ENCODE data around the gene ANAPC2.

ANAPC2 gene

GRCh38 chr9:137172901-137173795, 15.2 kb downstream of the ANAPC2 start:
- no peak for DNase-seq

DNA sequence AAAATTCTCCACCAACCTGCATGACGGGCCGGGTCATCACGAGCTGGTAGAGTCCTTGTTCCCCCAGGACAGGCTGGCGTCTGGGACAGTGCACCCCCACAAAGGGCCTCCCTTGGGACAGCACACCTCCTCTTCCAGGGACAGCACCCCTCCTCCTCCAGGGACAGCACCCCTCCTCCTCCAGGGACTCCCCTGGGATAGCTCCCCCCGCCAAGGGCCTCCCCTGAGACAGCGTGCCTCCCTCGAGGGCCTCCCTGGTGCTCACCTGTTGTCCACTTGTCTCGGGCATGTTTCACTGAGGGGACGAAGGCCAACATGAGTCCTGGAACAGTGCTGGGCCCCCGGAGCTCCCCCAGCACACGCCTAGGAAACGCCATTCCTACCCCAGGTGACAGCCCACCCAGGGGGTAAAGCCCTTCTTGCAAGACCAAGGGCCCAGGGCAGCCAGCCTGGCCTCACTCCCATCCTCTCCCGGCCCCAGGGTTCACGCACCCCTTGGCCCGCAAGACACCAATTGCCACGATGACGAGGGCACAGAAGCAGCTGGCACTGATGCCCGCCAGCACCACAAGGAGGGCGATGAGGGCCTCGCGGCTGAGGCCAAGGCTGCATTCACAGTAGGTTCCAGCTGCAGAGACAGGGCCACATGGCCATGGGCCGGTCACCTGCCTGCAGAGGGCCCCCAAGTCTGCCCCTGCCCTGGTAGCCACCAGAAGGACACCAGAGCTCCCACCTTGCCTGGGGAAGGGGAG, 17.0 kb downstream of the ANAPC2 start:
- DNase-seq, result no peak

DNA sequence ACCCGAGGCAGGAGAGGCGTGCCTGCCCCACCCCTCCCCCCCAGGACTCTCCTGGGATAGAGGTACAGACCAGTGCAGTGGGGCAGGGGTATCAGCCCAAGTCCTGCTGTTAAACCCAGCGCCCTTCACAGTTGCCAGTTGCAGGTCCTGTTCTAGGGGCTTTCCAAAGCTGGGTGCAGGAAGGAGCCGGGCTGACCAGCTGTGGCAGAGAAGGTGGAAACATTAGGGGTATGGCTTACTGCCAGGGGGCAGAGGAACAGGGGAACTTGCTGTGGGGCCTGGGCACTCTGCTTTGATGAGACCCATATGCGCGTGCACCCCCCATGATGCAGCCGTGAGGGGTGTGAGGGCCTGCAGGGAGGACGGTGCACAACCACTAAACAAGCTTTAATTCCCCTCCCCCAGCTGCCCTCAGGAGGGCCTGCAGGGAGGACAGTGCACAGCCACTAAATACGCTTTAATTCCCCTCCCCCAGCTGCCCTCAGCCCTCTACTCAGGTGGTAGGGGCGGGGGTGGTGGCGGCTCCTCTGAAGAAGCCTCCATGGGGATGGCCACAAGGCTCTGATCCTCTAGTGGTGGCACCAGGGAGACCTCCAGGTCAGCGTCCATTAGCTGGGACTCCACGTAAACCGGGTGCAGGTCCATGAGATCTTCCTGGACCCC, 17.7 kb downstream of the ANAPC2 start:
- DNase-seq, result no peak

DNA sequence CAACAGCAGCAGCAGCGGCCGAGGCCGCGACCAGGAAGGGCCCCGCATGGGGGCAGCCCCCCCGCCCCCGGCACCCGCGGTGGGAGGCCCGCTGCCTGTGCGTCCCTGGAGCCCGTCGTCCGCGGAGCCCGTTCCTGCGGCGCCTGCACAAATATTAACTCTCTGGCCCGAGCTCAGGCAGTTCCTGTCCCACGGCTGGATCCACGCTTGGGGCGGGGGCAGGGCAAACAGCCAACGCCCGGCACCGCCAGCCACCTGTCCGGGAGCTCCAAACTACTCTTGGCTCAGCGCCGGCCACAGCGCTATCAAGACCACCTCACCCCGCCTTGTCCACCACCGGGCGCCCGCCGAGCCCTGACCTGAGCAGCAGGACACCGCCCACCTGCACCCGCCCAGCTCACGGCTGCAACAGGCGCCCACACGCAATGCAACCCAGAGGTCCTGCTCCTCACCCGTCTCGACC, 18.4 kb downstream of the ANAPC2 start, which contains the start of gene LRRC26:
Gene LRRC26 (minus strand): TSS at position 156 of the 463 bp plus-strand sequence. CDS start 108 bp downstream, at position 48.
- DNase-seq, result no peak

GRCh38 chr9:137168904-137169856, 19.2 kb downstream of the ANAPC2 start:
- no peak for DNase-seq

DNA sequence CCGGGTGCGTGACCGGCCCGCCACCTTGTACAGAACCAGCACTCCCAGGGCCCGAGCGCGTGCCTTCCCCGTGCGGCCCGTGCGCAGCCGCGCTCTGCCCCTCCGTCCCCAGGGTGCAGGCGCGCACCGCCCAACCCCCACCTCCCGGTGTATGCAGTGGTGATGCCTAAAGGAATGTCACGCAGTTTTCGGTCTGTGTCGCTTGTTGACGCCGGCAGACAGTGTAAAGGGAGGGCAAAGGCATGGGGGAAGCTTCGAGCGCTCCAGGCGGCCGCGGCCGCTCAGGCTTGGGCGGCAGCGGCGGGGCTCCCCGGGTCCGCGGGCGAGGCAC, 19.8 kb downstream of the ANAPC2 start:
- no peak for DNase-seq

DNA sequence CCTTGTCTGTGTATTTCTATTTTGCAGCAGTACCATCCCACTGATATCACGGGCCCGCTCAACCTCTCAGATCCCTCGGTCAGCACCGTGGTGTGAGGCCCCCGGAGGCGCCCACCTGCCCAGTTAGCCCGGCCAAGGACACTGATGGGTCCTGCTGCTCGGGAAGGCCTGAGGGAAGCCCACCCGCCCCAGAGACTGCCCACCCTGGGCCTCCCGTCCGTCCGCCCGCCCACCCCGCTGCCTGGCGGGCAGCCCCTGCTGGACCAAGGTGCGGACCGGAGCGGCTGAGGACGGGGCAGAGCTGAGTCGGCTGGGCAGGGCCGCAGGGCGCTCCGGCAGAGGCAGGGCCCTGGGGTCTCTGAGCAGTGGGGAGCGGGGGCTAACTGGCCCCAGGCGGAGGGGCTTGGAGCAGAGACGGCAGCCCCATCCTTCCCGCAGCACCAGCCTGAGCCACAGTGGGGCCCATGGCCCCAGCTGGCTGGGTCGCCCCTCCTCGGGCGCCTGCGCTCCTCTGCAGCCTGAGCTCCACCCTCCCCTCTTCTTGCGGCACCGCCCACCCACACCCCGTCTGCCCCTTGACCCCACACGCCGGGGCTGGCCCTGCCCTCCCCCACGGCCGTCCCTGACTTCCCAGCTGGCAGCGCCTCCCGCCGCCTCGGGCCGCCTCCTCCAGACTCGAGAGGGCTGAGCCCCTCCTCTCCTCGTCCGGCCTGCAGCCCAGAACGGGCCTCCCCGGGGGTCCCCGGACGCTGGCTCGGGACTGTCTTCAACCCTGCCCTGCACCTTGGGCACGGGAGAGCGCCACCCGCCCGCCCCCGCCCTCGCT, 20.4 kb downstream of the ANAPC2 start:
- DNase-seq, result no peak

DNA sequence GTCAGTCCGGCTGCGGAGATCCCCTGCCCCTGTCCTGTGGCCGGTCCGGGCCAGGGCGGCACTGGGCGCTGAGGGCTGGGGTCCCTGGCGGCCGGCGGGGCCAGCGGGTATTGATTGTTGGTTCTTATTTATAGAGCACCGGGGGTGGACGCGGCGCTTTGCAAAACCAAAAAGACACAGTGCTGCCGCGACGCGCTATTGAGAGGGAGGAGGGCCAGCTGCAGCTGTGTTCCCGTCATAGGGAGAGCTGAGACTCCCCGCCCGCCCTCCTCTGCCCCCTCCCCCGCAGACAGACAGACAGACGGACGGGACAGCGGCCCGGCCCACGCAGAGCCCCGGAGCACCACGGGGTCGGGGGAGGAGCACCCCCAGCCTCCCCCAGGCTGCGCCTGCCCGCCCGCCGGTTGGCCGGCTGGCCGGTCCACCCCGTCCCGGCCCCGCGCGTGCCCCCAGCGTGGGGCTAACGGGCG, 21.0 kb downstream of the ANAPC2 start:
- no peak for DNase-seq

DNA sequence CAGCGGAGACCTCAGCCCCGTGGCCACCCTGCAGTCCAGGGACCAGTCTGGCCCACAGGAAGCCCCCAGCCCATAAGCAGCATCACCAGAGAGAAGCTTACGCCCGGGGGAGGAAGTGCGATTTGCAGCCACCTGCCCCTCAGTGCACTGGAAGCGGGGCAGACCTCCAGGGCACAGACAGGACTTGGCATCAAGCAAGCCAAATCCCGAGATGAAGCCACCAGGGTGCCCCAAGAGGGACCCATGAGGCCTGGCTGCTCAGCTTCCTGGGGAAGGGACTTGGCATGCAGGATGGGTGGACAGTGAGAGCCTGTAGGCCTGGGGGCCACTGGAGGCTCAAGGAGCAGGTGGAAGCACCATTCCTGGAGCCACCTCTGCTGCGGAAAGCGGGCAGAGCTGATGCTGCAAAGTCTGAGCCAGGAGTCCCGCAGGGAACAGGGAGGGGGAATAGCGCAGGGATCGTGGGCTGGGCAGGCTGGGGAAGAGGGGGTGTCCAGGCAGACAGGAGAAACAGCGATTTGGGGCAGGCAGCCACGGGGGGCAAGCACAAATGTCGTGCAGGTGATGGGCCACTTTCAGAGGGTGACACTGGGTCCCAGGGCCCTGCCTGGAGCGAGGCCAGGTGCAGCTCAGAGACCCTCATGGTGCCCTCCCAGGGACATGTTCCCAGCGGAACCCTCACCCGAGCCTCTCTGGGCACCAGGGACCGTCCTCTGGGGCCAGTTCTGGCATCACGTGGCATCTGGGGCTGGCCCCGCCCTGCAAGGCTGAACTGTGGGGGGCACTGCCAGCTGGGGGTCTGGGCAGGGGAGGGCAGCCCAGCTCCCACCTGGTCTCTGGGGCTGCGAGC, 21.8 kb downstream of the ANAPC2 start:
- DNase-seq, result no peak

GRCh38 chr9:137165250-137165836, 23.0 kb downstream of the ANAPC2 start:
- no peak for DNase-seq

- DNase-seq, result no peak
These were observed 23.8 kb downstream of the ANAPC2 start for GRCh38 chr9:137164370-137165249.

DNA sequence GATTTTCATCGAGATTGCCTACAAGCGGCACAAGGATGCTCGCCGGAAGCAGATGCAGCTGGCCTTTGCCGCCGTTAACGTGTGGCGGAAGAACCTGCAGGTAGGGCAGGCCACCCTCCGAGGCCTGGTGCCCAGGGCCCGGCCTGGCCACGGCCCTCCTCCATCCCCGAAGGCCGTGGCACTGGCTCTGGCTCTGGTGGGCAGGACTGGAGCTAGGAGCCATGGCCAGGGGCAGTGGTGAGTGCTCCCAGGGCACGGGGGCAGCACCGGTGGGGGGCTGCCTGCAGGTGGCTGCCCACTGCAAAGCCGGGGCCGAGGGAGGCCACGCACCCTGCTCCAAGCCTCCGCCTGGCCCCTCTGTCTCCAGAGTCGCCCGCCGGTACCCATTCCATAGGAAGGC, 24.6 kb downstream of the ANAPC2 start:
- DNase-seq, result no peak

- no peak for DNase-seq
These were observed 25.0 kb downstream of the ANAPC2 start for GRCh38 chr9:137163365-137163715.

DNA sequence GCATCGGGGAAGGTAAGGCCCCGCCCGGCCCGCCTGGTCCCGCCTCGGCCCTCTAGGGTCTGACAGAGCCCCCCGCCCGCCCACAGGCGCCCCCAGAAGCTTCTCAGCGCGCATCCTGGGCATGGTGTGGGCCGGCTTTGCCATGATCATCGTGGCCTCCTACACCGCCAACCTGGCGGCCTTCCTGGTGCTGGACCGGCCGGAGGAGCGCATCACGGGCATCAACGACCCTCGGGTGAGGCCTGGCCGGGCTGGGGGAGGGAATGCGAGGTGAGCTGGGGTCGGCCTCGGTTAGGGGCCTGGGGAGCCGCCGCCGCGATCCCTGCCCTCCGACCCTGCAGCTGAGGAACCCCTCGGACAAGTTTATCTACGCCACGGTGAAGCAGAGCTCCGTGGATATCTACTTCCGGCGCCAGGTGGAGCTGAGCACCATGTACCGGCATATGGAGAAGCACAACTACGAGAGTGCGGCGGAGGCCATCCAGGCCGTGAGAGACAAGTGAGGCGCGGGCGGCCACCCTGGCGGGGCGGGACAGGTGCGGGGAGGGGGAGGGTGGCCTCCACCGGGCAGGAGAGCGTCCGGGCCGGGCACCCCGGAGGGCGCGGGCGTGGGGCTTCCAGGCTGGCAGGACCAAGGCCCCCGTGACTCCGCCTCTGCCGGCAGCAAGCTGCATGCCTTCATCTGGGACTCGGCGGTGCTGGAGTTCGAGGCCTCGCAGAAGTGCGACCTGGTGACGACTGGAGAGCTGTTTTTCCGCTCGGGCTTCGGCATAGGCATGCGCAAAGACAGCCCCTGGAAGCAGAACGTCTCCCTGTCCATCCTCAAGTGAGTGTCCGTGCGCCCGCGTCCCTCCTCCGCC, 25.6 kb downstream of the ANAPC2 start:
- DNase-seq, result no peak

DNA sequence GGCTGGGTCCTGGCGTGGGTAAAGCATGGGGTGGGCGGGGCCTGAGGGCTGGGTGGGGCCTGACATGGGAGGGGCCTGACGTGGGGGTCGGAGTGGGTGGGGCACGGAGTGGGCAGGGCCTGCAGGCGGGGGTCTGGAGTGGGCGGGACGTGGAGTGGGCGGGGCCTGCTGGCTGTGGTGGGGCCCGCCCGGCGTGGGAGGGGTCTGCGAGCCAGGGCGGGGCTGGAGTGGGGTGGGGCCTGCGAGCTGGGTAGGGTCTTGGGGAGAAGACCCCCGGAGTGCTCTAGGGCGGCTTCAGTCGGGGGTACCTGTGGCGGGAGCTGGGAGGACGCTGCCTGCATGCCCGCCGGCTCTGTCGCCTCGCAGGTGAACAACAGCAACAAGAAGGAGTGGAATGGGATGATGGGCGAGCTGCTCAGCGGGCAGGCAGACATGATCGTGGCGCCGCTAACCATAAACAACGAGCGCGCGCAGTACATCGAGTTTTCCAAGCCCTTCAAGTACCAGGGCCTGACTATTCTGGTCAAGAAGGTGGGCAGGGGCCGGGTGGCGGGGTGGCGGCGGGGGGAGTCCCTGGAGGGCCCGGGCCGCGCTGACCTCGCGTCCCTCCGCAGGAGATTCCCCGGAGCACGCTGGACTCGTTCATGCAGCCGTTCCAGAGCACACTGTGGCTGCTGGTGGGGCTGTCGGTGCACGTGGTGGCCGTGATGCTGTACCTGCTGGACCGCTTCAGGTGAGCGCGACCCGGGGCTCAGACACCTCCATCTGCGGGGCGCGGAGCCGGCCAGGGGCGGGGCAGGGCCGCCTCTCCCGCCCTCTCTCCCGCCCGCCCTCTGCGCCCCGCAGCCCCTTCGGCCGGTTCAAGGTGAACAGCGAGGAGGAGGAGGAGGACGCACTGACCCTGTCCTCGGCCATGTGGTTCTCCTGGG, 26.5 kb downstream of the ANAPC2 start:
- no peak for DNase-seq

DNA sequence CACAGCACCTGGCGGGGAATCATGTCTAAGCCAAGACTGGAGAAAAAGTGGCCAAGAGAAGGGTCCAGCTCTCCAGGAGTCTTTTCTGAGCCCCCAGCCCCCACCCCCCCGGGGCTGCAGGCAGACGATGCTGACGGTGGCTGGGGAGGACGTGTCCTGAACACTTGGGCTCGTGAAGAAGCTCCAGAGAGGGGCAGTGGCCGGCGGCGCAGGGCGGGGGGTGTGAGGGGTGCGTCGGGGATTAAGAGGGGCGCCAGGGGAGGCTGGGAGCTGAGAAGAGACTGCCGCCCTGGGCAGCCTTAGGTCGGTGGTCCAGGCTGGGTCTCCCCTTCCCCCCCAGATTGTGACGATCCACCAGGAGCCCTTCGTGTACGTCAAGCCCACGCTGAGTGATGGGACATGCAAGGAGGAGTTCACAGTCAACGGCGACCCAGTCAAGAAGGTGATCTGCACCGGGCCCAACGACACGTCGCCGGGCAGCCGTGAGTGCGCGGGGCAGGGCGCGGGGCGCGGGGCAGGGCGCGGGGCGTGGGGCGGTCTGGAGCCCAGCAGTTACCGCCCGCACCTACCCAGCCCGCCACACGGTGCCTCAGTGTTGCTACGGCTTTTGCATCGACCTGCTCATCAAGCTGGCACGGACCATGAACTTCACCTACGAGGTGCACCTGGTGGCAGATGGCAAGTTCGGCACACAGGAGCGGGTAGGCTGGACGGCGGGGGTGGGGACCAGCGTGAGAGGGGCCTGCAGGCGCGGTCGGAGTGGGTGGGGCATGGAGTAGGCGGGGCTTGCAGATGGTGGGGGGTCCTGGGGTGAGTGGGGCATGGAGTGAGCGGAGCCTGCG, 27.4 kb downstream of the ANAPC2 start:
- no peak for DNase-seq
